ENCODE data around the gene CPSF4.
A peak's percentile ranks its signal among the peaks of the same experiment; 100 is the strongest.

CPSF4 gene

GRCh38 chr7:99448855-99449254 lies 10.1 kb downstream of the CPSF4 start:
- no peak for DNase-seq (ENCODE audit: low read depth in 1 of 2, low spot score in 1 of 2)

- no peak for DNase-seq (ENCODE audit: low read depth in 1 of 2, low spot score in 1 of 2)
Observed at GRCh38 chr7:99449326-99449725, 10.6 kb downstream of the CPSF4 start.

- DNase-seq (ENCODE audit: low read depth in 1 of 2, low spot score in 1 of 2): no peak
Observed at GRCh38 chr7:99451936-99452335, 13.2 kb downstream of the CPSF4 start.

GRCh38 chr7:99452541-99452940 lies 13.8 kb downstream of the CPSF4 start:
- DNase-seq (ENCODE audit: low read depth in 1 of 2, low spot score in 1 of 2): no peak

- no peak for DNase-seq (ENCODE audit: low read depth in 1 of 2, low spot score in 1 of 2)
Observed at GRCh38 chr7:99453105-99453504, 14.4 kb downstream of the CPSF4 start.

GRCh38 chr7:99455874-99456273 lies 17.1 kb downstream of the CPSF4 start:
- no peak for DNase-seq (ENCODE audit: low read depth in 1 of 2, low spot score in 1 of 2)

- no peak for DNase-seq (ENCODE audit: low read depth in 1 of 2, low spot score in 1 of 2)
Observed at GRCh38 chr7:99456288-99456687, 17.5 kb downstream of the CPSF4 start.

- DNase-seq (ENCODE audit: low read depth in 1 of 2, low spot score in 1 of 2): no peak
Observed at GRCh38 chr7:99457050-99457649, 18.4 kb downstream of the CPSF4 start.

GRCh38 chr7:99457650-99458493 lies 19.1 kb downstream of the CPSF4 start:
- DNase-seq (ENCODE audit: low read depth in 1 of 2, low spot score in 1 of 2): no peak

- DNase-seq (ENCODE audit: low read depth in 1 of 2, low spot score in 1 of 2): no peak
Observed at GRCh38 chr7:99459087-99459486, 20.3 kb downstream of the CPSF4 start.

GRCh38 chr7:99460651-99461050 lies 21.9 kb downstream of the CPSF4 start:
- DNase-seq (ENCODE audit: low read depth in 1 of 2, low spot score in 1 of 2): no peak

GRCh38 chr7:99461221-99461620 lies 22.5 kb downstream of the CPSF4 start:
- DNase-seq (ENCODE audit: low read depth in 1 of 2, low spot score in 1 of 2): no peak

- no peak for DNase-seq (ENCODE audit: low read depth in 1 of 2, low spot score in 1 of 2)
Observed at GRCh38 chr7:99465421-99465768, 26.7 kb downstream of the CPSF4 start.

GRCh38 chr7:99468336-99468918 lies 29.7 kb downstream of the CPSF4 start:
- no peak for DNase-seq (ENCODE audit: low read depth in 1 of 2, low spot score in 1 of 2)

GRCh38 chr7:99469381-99470065 lies 30.8 kb downstream of the CPSF4 start:
- no peak for DNase-seq (ENCODE audit: low read depth in 1 of 2, low spot score in 1 of 2)

GRCh38 chr7:99472561-99473314 lies 34.0 kb downstream of the CPSF4 start, which contains the start of gene ZNF789:
TSS of gene ZNF789 (plus strand) at chr7:99472890. CDS start at chr7:99476457, 3,567 bp downstream.
- peak; percentile 93 to 98 for DNase-seq (ENCODE audit: low read depth in 1 of 2, low spot score in 1 of 2)

GRCh38 chr7:99473315-99473596 lies 34.5 kb downstream of the CPSF4 start:
- DNase-seq (ENCODE audit: low read depth in 1 of 2, low spot score in 1 of 2): no peak

- DNase-seq (ENCODE audit: low read depth in 1 of 2, low spot score in 1 of 2): no peak
Observed at GRCh38 chr7:99476107-99476506, 37.4 kb downstream of the CPSF4 start.

- DNase-seq (ENCODE audit: low read depth in 1 of 2, low spot score in 1 of 2): no peak
Observed at GRCh38 chr7:99478464-99479440, 40.0 kb downstream of the CPSF4 start.

GRCh38 chr7:99485094-99485493 lies 46.4 kb downstream of the CPSF4 start:
- DNase-seq (ENCODE audit: low read depth in 1 of 2, low spot score in 1 of 2): no peak

Data from activated CD4-positive, alpha-beta T cell treated with anti-CD3 and anti-CD28 coated beads, Interleukin-2, amount 50 U/mL, for 24 hours (primary cell).